ENCODE measurements around the gene ZNF487.
"Not testable (repeated sequence)": the region's sequence is repeated elsewhere in the genome, so short reads cannot be mapped to it uniquely, and the experiment has no call there.

The ZNF487 gene

DNA sequence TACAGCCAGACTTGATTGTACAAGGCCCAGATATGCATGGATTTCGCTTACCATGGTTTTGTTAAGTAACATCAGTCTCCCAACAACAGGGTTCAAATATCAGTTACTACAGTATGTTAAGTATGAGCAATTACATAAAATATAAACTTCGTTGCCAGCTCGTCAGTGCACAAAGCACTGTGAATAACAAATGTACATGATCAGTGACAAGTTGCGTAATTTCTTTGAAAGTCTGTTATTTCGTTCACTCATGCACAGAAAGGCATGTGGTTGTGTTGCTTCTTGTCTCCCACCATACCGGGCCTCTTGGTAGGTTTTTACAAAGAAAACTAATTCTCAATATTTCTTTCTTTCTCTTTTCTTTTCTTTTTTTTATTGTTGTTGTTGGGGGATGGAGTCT lies 12.5 kb upstream of the ZNF487 start:
- TF ChIP-seq, protein P1, sequence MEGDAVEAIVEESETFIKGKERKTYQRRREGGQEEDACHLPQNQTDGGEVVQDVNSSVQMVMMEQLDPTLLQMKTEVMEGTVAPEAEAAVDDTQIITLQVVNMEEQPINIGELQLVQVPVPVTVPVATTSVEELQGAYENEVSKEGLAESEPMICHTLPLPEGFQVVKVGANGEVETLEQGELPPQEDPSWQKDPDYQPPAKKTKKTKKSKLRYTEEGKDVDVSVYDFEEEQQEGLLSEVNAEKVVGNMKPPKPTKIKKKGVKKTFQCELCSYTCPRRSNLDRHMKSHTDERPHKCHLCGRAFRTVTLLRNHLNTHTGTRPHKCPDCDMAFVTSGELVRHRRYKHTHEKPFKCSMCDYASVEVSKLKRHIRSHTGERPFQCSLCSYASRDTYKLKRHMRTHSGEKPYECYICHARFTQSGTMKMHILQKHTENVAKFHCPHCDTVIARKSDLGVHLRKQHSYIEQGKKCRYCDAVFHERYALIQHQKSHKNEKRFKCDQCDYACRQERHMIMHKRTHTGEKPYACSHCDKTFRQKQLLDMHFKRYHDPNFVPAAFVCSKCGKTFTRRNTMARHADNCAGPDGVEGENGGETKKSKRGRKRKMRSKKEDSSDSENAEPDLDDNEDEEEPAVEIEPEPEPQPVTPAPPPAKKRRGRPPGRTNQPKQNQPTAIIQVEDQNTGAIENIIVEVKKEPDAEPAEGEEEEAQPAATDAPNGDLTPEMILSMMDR (conservative IDR thresholded peaks at IDR 0.05; ENCODE audit: low read depth, low read length): no peak
- H3K36me3 ChIP-seq (ENCODE audit: insufficient read depth): no peaks in the 10 kb centered on the region
- no peaks in the 10 kb centered on the region for H4K20me1 ChIP-seq (ENCODE audit: insufficient read depth)
- no peak overlapping the region for H3K4me2 ChIP-seq
- no peaks in the 10 kb centered on the region for H3K79me2 ChIP-seq (ENCODE audit: insufficient read depth, low read depth)
- H3K27ac ChIP-seq: no peak overlapping the region
- no peaks in the 10 kb centered on the region for H3K27me3 ChIP-seq (ENCODE audit: insufficient read depth, low read depth)
- H3K4me1 ChIP-seq (ENCODE audit: low read depth, poor library complexity, severe bottlenecking): peaks cover 23% of the 10 kb centered on the region
- H2AFZ ChIP-seq (ENCODE audit: low read depth): no peak overlapping the region
- H3K4me3 ChIP-seq (IDR thresholded peaks at IDR 0.05; ENCODE audit: insufficient read depth, low read depth, low read length): no peak overlapping the region
- H3K9ac ChIP-seq: no peak overlapping the region

DNA sequence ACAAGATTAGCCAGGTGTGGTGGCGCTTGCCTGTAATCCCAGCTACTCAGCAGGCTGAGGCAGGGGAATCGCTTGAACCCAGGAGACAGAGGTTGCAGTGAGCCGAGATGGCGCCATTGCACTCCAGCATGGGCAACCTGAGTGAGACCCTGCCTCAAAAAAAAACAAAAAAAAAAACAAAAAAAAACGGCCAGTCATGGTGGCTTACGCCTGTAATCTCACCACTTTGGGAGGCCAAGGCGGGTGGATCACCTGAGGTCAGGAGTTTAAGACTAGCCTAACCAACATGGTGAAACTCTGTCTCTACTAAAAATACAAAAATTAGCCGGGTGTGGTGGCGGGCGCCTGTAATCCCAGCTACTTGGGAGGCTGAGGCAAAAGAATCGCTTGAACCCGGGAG lies 10.4 kb upstream of the ZNF487 start:
- not testable (repeated sequence) for H2AFZ ChIP-seq (ENCODE audit: low read depth)

DNA sequence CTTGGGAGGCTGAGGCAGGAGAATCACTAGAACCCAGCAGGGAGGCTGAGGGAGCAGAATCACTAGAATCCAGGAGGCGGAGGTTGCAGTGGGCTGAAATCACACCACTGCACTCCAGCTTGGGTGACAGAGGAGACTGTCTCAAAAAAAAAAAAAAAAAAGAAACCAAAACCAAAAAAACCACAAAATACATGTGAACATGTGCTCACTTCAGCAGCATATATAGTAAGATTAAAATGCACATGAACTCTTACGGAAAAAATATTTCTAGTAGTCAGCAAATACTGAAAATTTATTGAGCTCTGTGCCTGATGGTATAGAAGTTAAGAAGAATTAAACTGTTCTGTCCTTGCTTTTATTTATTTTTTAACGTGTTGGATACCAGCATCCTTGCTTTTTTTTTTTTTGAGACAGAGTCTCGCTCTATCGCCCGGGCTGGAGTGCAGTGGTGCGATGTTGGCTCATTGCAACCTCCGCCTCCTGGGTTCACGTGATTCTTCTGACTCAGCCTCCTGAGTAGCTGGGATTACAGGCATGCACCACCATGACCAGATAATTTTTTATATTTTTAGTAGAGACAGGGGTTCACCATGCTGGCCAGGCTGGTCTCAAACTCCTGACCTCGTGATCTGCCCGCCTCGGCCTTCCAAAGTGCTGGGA lies 9.6 kb upstream of the ZNF487 start:
- Histone ChIP-seq H3K27ac (no peak overlapping the region), H3K4me1 (ENCODE audit: low read depth, poor library complexity, severe bottlenecking) (peaks cover 7% of the 10 kb centered on the region), H3K9ac (no peak overlapping the region), H4K20me1 (ENCODE audit: insufficient read depth) (no peaks in the 10 kb centered on the region), H3K4me3 (IDR thresholded peaks at IDR 0.05; ENCODE audit: insufficient read depth, low read depth, low read length) (no peak overlapping the region), H3K36me3 (ENCODE audit: insufficient read depth) (no peaks in the 10 kb centered on the region), H3K4me2 (no peak overlapping the region), H3K27me3 (ENCODE audit: insufficient read depth, low read depth) (no peaks in the 10 kb centered on the region), H2AFZ (ENCODE audit: low read depth) (no peak overlapping the region), H3K79me2 (ENCODE audit: insufficient read depth, low read depth) (no peaks in the 10 kb centered on the region)
- TF ChIP-seq, protein P1 (conservative IDR thresholded peaks at IDR 0.05; ENCODE audit: low read depth, low read length): no peak

More for the DNA sequence above, 10.4 kb upstream of the ZNF487 start:
- H4K20me1 ChIP-seq (ENCODE audit: insufficient read depth); H3K27ac ChIP-seq; H3K4me3 ChIP-seq (IDR thresholded peaks at IDR 0.05; ENCODE audit: insufficient read depth, low read depth, low read length); H3K79me2 ChIP-seq (ENCODE audit: insufficient read depth, low read depth); H3K9ac ChIP-seq; H3K27me3 ChIP-seq (ENCODE audit: insufficient read depth, low read depth); H3K4me2 ChIP-seq; H3K36me3 ChIP-seq (ENCODE audit: insufficient read depth): not testable (repeated sequence)
- H3K4me1 ChIP-seq (ENCODE audit: low read depth, poor library complexity, severe bottlenecking): peaks cover 12% of the 10 kb centered on the region

DNA sequence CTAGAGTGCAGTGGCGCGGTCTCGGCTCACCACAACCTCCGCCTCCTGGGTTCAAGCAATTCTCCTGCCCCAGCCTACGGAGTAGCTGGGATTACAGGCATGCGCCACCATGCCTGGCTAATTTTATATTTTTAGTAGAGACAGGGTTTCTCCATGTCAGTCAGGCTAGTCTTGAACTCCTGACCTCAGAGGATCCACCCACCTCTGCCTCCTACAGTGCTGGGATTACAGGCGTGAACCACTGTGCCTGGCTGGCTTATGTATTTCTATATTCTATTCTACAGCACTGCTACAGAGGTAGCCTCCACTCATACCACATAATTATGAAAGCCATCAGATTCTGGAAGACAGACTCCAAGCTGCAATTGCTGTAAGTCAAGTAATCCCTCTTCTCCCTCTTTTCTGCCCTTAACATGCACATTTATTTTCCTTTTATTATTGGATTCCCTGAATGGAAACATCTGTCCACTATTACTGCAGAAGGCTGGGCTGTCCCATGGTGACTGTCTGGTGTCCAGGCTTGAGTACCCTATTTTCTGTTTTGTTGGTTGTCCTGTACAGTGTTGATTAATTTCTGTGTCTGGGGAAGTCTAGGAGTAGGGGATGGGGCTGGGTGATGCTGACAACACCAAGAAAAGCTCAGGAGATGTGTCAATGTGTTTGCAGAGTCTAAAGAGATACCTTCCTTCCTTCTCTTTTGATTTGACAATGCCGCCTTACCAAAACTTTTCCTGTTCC lies 5.8 kb upstream of the ZNF487 start:
- TF ChIP-seq, protein P1 (conservative IDR thresholded peaks at IDR 0.05; ENCODE audit: low read depth, low read length): no peak
- Histone ChIP-seq H3K27me3 (ENCODE audit: insufficient read depth, low read depth) (no peaks in the 10 kb centered on the region), H3K27ac (no peak overlapping the region), H3K79me2 (ENCODE audit: insufficient read depth, low read depth) (no peaks in the 10 kb centered on the region), H4K20me1 (ENCODE audit: insufficient read depth) (no peaks in the 10 kb centered on the region), H3K9ac (no peak overlapping the region), H3K4me1 (ENCODE audit: low read depth, poor library complexity, severe bottlenecking) (peaks cover 7% of the 10 kb centered on the region), H2AFZ (ENCODE audit: low read depth) (no peak overlapping the region), H3K4me3 (IDR thresholded peaks at IDR 0.05; ENCODE audit: insufficient read depth, low read depth, low read length) (no peak overlapping the region), H3K4me2 (no peak overlapping the region), H3K36me3 (ENCODE audit: insufficient read depth) (no peaks in the 10 kb centered on the region)
